GM23338 (cell line): Measurements from ENCODE around the gene OTUD5. TPM values are rescaled to one million over a fixed set of nuclear protein-coding genes. Genes with fewer than 3 reads are reported as not detected.

Source experiments
- ATAC-seq: fragments of 200-7000 bp; cut with Tn5 transposase; 3 replicates; pipeline ENCODE4 v1.9.1; 2020
- DNase-seq: peaks from one replicate; pipeline ENCODE4 v3.0.0-alpha.2; 2015; ENCODE audit warnings: low spot score
- H2AFZ ChIP-seq: fragments of 200-600 bp; sonication (generic); 2 replicates; pipeline ENCODE4 v1.8.0; 2016; ENCODE audit warnings: antibody characterized with exemption, mild to moderate bottlenecking, moderate library complexity
- H3F3A ChIP-seq: fragments of 200-600 bp; sonication (generic); replicated peaks from 2 replicates; pipeline ENCODE4 v1.8.0; 2017; ENCODE audit warnings: antibody characterized with exemption, mixed run types, low read depth
- H3K27ac ChIP-seq: fragments of 200-600 bp; sonication (generic); 2 replicates; pipeline ENCODE4 v1.6.1; 2016; ENCODE audit warnings: low read depth
- H3K27me3 ChIP-seq: fragments of 200-600 bp; sonication (generic); 2 replicates; pipeline ENCODE4 v1.8.0; 2016; ENCODE audit warnings: mild to moderate bottlenecking, mixed run types, moderate library complexity; ENCODE audit not compliant: insufficient read depth
- H3K36me3 ChIP-seq: fragments of 200-600 bp; sonication (generic); 2 replicates; pipeline ENCODE4 v1.8.0; 2016; ENCODE audit warnings: mild to moderate bottlenecking; ENCODE audit not compliant: insufficient read depth
- H3K4me1 ChIP-seq: fragments of 200-600 bp; sonication (generic); 2 replicates; pipeline ENCODE4 v1.8.0; 2016; ENCODE audit warnings: mild to moderate bottlenecking, moderate library complexity; ENCODE audit not compliant: insufficient read depth
- H3K4me2 ChIP-seq: fragments of 200-600 bp; sonication (generic); 2 replicates; pipeline ENCODE4 v1.7.1; 2017; ENCODE audit warnings: mixed run types
- H3K4me3 ChIP-seq: fragments of 200-600 bp; sonication (generic); 2 replicates; pipeline ENCODE4 v1.6.1; 2016; ENCODE audit warnings: mixed run types
- H3K79me2 ChIP-seq: fragments of 200-600 bp; sonication (generic); replicated peaks from 2 replicates; pipeline ENCODE4 v1.8.0; 2017; ENCODE audit warnings: mild to moderate bottlenecking; ENCODE audit not compliant: insufficient read depth
- H3K9me2 ChIP-seq: fragments of 200-600 bp; sonication (generic); 2 replicates; pipeline ENCODE4 v1.8.0; 2017; ENCODE audit not compliant: insufficient read depth
- H4K20me1 ChIP-seq: fragments of 200-600 bp; sonication (generic); replicated peaks from 2 replicates; pipeline ENCODE4 v1.8.0; 2017; ENCODE audit warnings: mild to moderate bottlenecking; ENCODE audit not compliant: insufficient read depth
- H3K27ac Mint-ChIP-seq: 2 replicates; pipeline ENCODE4 v1.8.0; 2020; ENCODE audit warnings: inconsistent platforms, mild to moderate bottlenecking, moderate library complexity, mixed read lengths
- H3K27me3 Mint-ChIP-seq: 3 replicates; pipeline ENCODE4 v1.8.0; 2022; ENCODE audit warnings: low read depth, mild to moderate bottlenecking, moderate library complexity, mixed read lengths, inconsistent platforms; ENCODE audit not compliant: insufficient read depth, poor library complexity
- H3K36me3 Mint-ChIP-seq: 3 replicates; pipeline ENCODE4 v1.8.0; 2021; ENCODE audit warnings: low read depth, mild to moderate bottlenecking, inconsistent platforms, moderate library complexity, mixed read lengths
- H3K4me1 Mint-ChIP-seq: 3 replicates; pipeline ENCODE4 v1.8.0; 2020; ENCODE audit warnings: mild to moderate bottlenecking, inconsistent platforms, mixed read lengths
- H3K4me3 Mint-ChIP-seq: 3 replicates; pipeline ENCODE4 v1.8.0; 2021; ENCODE audit warnings: moderate library complexity, mild to moderate bottlenecking, inconsistent platforms, mixed read lengths
- H3K9me3 Mint-ChIP-seq: 3 replicates; pipeline ENCODE4 v1.8.0; 2020; ENCODE audit warnings: moderate library complexity, mild to moderate bottlenecking, inconsistent platforms, mixed read lengths
- CREB1 ChIP-seq: fragments of 250-450 bp; sonication (Bioruptor Pico); IDR thresholded peaks from 2 replicates; pipeline ENCODE4 v1.5.0; 2020; ENCODE audit warnings: low read depth, mild to moderate bottlenecking, moderate library complexity
- EZH2 ChIP-seq: fragments of 200-600 bp; sonication (generic); IDR thresholded peaks from one replicate; pipeline ENCODE4 v1.8.0; 2017; ENCODE audit warnings: antibody characterized with exemption, mild to moderate bottlenecking, low read depth; ENCODE audit not compliant: unreplicated experiment
- JUNB ChIP-seq: IDR thresholded peaks from one replicate; pipeline ENCODE4 v1.6.1; 2016; ENCODE audit warnings: antibody characterized with exemption; ENCODE audit not compliant: unreplicated experiment
- REST ChIP-seq: IDR thresholded peaks from one replicate; pipeline ENCODE4 v1.6.1; 2018; ENCODE audit warnings: antibody characterized with exemption; ENCODE audit not compliant: unreplicated experiment
- STAT1 ChIP-seq: IDR thresholded peaks from one replicate; pipeline ENCODE4 v1.6.1; 2016; ENCODE audit warnings: antibody characterized with exemption; ENCODE audit not compliant: unreplicated experiment
- ZNF114 ChIP-seq: fragments of 250-450 bp; sonication (Bioruptor Pico); IDR thresholded peaks from 2 replicates; pipeline ENCODE4 v1.5.0; 2020; ENCODE audit warnings: mild to moderate bottlenecking, moderate library complexity
- ZNF331 ChIP-seq: fragments of 250-450 bp; sonication (Bioruptor Pico); IDR thresholded peaks from 2 replicates; pipeline ENCODE4 v1.5.0; 2020; ENCODE audit warnings: low read depth, mild to moderate bottlenecking, moderate library complexity
- polyA plus RNA-seq: library from polyadenylated mRNA; unstranded; fragments of >200 nt; fragmentation: Nextera tagmentation; extraction: Ambion mirVana; gene quantifications from 2 replicates; pipeline ENCODE4 v1.2.1, GENCODE V29; 2016
- total RNA-seq: library from RNA; depleted of rRNA; stranded (reverse); fragments of >200 nt; shearing (Covaris generic); gene quantifications from 2 replicates; pipeline ENCODE4 v1.2.3, GENCODE V29; 2014

Gene OTUD5
- total and polyA plus RNA-seq, 2 experiments from 2014 or later, result 23.5 to 56.5 TPM

- no peaks in the 10 kb centered on the region; the same call in 1 of the 2 replicates for H3K36me3 ChIP-seq
- no peaks in the 10 kb centered on the region for H4K20me1 ChIP-seq
- TF ChIP-seq JUNB (no peak), STAT1 (no peak), ZNF331 (CRISPR knock-in tag) (no peak)
- no peaks in the 10 kb centered on the region for H3K9me2 ChIP-seq
- no peaks in the 10 kb centered on the region for H3F3A ChIP-seq
- no peak overlapping the region for H3K4me3 ChIP-seq
- DNase-seq (no peak), ATAC-seq (no peak)
- no peaks in the 10 kb centered on the region for H3K27me3 ChIP-seq
- H3K4me1 ChIP-seq, result peaks cover 3% of the 10 kb centered on the region; the same call in 1 of the 2 replicates
- peaks cover 27% of the 10 kb centered on the region for H3K36me3 Mint-ChIP-seq
- no peak overlapping the region for H2AFZ ChIP-seq
- peaks cover 7% of the 10 kb centered on the region for H3K4me1 Mint-ChIP-seq
- H3K79me2 ChIP-seq, result peaks cover 41% of the 10 kb centered on the region
- no peaks in the 10 kb centered on the region for H3K9me3 Mint-ChIP-seq
- peaks cover 2% of the 10 kb centered on the region for H3K27me3 Mint-ChIP-seq
- H3K27ac ChIP-seq, result no peak overlapping the region
- H3K27ac Mint-ChIP-seq, result no peak overlapping the region
- no peak overlapping the region; the same call in 2 of the 3 replicates for H3K4me3 Mint-ChIP-seq
- no peak overlapping the region for H3K4me2 ChIP-seq
Measured at GRCh38 chrX:48894891-48895290, 62.5 kb downstream of the OTUD5 start.

DNA sequence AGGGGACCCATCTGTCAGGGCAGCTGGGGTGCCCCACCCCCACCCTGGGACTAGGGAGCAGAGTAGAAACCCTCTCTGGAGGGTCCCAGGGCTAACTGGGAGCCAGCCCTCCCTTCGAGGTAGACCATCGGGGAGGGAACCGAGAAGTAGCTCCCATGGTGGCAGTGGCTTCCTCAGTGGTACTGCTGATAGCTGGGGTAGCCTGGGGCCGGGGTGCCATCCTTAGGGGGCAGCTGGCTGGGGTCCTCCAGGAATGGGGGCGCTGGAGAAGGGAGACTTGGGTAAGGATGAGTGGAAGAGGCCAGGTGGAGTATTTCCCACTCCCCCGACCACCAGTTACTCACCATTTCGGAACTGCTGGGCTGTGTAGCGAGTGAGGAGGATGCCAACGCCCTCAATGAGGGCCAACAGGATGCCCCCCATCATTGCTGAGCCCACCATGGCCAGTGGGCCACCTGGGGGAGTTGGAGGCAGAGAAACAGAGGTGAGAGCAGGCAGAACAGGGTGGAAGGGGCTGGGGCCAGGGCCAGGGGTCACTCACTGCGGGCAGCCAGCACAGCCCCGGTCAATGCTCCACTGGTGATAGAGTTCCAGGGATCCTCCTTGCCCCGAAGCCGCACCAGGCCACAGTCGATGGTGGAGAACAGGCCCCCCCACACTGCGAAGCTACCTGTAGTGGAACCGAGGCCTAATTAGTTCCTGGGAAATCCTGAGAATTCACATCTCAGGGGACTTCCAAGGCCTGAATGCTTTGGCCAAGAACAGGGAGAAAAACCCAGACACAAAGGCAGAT lies 63.7 kb downstream of the OTUD5 start:
- Histone ChIP-seq H3K4me3 (no peak overlapping the region), H3F3A (no peaks in the 10 kb centered on the region), H3K4me1 (peaks cover 3% of the 10 kb centered on the region; the same call in 1 of the 2 replicates), H3K27me3 (no peaks in the 10 kb centered on the region), H3K36me3 (no peaks in the 10 kb centered on the region; the same call in 1 of the 2 replicates), H2AFZ (no peak overlapping the region), H3K9me2 (no peaks in the 10 kb centered on the region), H3K79me2 (peaks cover 30% of the 10 kb centered on the region), H3K4me2 (no peak overlapping the region), H4K20me1 (no peaks in the 10 kb centered on the region), H3K27ac (no peak overlapping the region)
- H3K27ac Mint-ChIP-seq, result no peak overlapping the region
- peaks cover 2% of the 10 kb centered on the region for H3K27me3 Mint-ChIP-seq
- no peaks in the 10 kb centered on the region for H3K9me3 Mint-ChIP-seq
- H3K36me3 Mint-ChIP-seq, result peaks cover 24% of the 10 kb centered on the region
- H3K4me3 Mint-ChIP-seq, result no peak overlapping the region
- DNase-seq, result no peak
- no peak for TF ChIP-seq CREB1 (CRISPR knock-in tag)
- no peak for TF ChIP-seq EZH2
- no peak for TF ChIP-seq ZNF114 (CRISPR knock-in tag)
- TF ChIP-seq REST, result no peak
- TF ChIP-seq ZNF331 (CRISPR knock-in tag), result no peak
- TF ChIP-seq STAT1, result no peak
- peaks cover 10% of the 10 kb centered on the region for H3K4me1 Mint-ChIP-seq
- no peak for ATAC-seq
